CD14-positive monocyte (primary cell): ENCODE measurements around the gene PMP22. TPM values are rescaled to one million over a fixed set of nuclear protein-coding genes. Genes with fewer than 3 reads are reported as not detected.

ENCODE experiments used
- DNase-seq, 3 donors: peaks; one replicate each; pipeline ENCODE4 v3.0.0-alpha.2; 2011 to 2022
- H2AFZ ChIP-seq: 2 replicates; pipeline ENCODE4 v1.6.0; 2012; ENCODE audit warnings: mild to moderate bottlenecking, low read depth, low read length, inconsistent platforms; ENCODE audit not compliant: insufficient read depth, poor library complexity, severe bottlenecking
- H3K27ac ChIP-seq, 2 donors: 1 replicate in 1 of 2; 2 replicates in 1 of 2; pipeline ENCODE4 v1.5.1; 2012 to 2013; ENCODE audit warnings: low read length in 2 of 2, control low read depth in 1 of 2, inconsistent platforms in 1 of 2, low read depth in 1 of 2, mild to moderate bottlenecking in 1 of 2
- H3K27me3 ChIP-seq, 2 donors: one replicate each; pipeline versions ENCODE4 v1.6.0 to v1.6.1; 2011 to 2013; ENCODE audit warnings: low read length in 2 of 2; ENCODE audit not compliant: control insufficient read depth in 2 of 2, insufficient read depth in 2 of 2
- H3K36me3 ChIP-seq, 2 donors: replicated peaks in 1 of 2; 1 replicate in 1 of 2; 2 replicates in 1 of 2; pipeline versions ENCODE4 v1.5.1 to v1.6.1; 2012 to 2013; ENCODE audit warnings: low read length in 2 of 2, control low read depth in 1 of 2, inconsistent platforms in 1 of 2, mild to moderate bottlenecking in 1 of 2; ENCODE audit not compliant: insufficient read depth in 2 of 2, control insufficient read depth in 1 of 2
- H3K4me1 ChIP-seq, 2 donors: 1 replicate in 1 of 2; 2 replicates in 1 of 2; pipeline versions ENCODE4 v1.5.1 to v1.6.1; 2012 to 2013; ENCODE audit warnings: low read length in 2 of 2, control low read depth in 1 of 2, inconsistent platforms in 1 of 2, mild to moderate bottlenecking in 1 of 2, moderate library complexity in 1 of 2; ENCODE audit not compliant: insufficient read depth in 2 of 2, control insufficient read depth in 1 of 2
- H3K4me2 ChIP-seq: replicated peaks from 2 replicates; pipeline ENCODE3; 2012; ENCODE audit warnings: low read length, moderate library complexity, mild to moderate bottlenecking; ENCODE audit not compliant: poor library complexity, severe bottlenecking; ENCODE audit errors: extremely low read depth
- H3K4me3 ChIP-seq, 3 experiments: fragments of 200-600 bp in 1 of 3; sonication (generic) in 1 of 3; replicated peaks in 1 of 3; 1 replicate in 2 of 3; 2 replicates in 1 of 3; pipeline ENCODE4 v1.5.1; 2011 to 2013; ENCODE audit warnings: low read length in 3 of 3, mild to moderate bottlenecking in 3 of 3, control low read depth in 2 of 3, low read depth in 2 of 3, inconsistent platforms in 1 of 3, moderate library complexity in 1 of 3
- H3K79me2 ChIP-seq: 2 replicates; pipeline ENCODE4 v1.6.0; 2012; ENCODE audit warnings: mild to moderate bottlenecking, control low read depth, inconsistent platforms, low read length, moderate library complexity; ENCODE audit not compliant: insufficient read depth
- H3K9ac ChIP-seq: 2 replicates; pipeline ENCODE4 v1.6.0; 2017; ENCODE audit warnings: low read length, mild to moderate bottlenecking; ENCODE audit not compliant: insufficient read depth, poor library complexity, severe bottlenecking
- H3K9me3 ChIP-seq, 2 donors: replicated peaks in 1 of 2; 1 replicate in 1 of 2; 2 replicates in 1 of 2; pipeline versions ENCODE4 v1.5.1 to v1.6.1; 2012 to 2013; ENCODE audit warnings: low read length in 2 of 2, control low read depth in 1 of 2; ENCODE audit not compliant: control insufficient read depth in 1 of 2, insufficient read depth in 1 of 2
- H4K20me1 ChIP-seq: 2 replicates; pipeline ENCODE4 v1.6.0; 2012; ENCODE audit warnings: mild to moderate bottlenecking, low read length, control low read depth, moderate library complexity; ENCODE audit not compliant: insufficient read depth
- H3K27ac Mint-ChIP-seq, 7 donors: one replicate each; pipeline ENCODE4 v1.8.0; 2020; ENCODE audit warnings: mild to moderate bottlenecking in 7 of 7, mixed read lengths in 7 of 7, moderate library complexity in 6 of 7, inconsistent platforms in 2 of 7
- H3K27me3 Mint-ChIP-seq, 3 donors: one replicate each; pipeline ENCODE4 v1.8.0; 2021 to 2022; ENCODE audit warnings: low read depth in 3 of 3, mild to moderate bottlenecking in 3 of 3, mixed read lengths in 3 of 3, moderate library complexity in 3 of 3, inconsistent platforms in 1 of 3
- H3K36me3 Mint-ChIP-seq, 2 donors: one replicate each; pipeline ENCODE4 v1.8.0; 2020; ENCODE audit warnings: mixed read lengths in 2 of 2, inconsistent platforms in 1 of 2, mild to moderate bottlenecking in 1 of 2
- H3K4me1 Mint-ChIP-seq: one replicate; pipeline ENCODE4 v1.8.0; 2020; ENCODE audit warnings: mild to moderate bottlenecking, mixed read lengths
- H3K4me3 Mint-ChIP-seq, 2 donors: one replicate each; pipeline ENCODE4 v1.8.0; 2020; ENCODE audit warnings: mild to moderate bottlenecking in 2 of 2, mixed read lengths in 2 of 2, moderate library complexity in 1 of 2
- H3K9me3 Mint-ChIP-seq, 7 donors: one replicate each; pipeline ENCODE4 v1.8.0; 2020 to 2022; ENCODE audit warnings: mixed read lengths in 7 of 7, mild to moderate bottlenecking in 6 of 7, moderate library complexity in 6 of 7, inconsistent platforms in 2 of 7
- WGBS: methylation state at CpG from one replicate; pipeline ENCODE4 v1.1.5; 2013; ENCODE audit warnings: missing lambda C conversion rate; ENCODE audit not compliant: insufficient coverage; 5-methylcytosine and 5-hydroxymethylcytosine counted together
- intact Hi-C, 2 donors: fragments of 100-400 bp; cut with micrococcal nuclease; formaldehyde crosslinking; loops; one replicate each; pipeline versions ENCODE4 v1.15.0 to v1.15.1; 2023
- polyA plus RNA-seq, 3 donors: library from polyadenylated mRNA; depleted of rRNA in 1 of 3; unstranded in 2 of 3; stranded (reverse) in 1 of 3; fragments of 300-500 nt in 2 of 3; fragments of >200 nt in 1 of 3; fragmentation: Illumina TruSeq in 2 of 3; gene quantifications; 1 replicate in 2 of 3; 2 replicates in 1 of 3; pipeline ENCODE4 v1.2.3, GENCODE V29; 2012 to 2021
- TF ChIP-seq, protein P1 (sequence below): fragments of 200-600 bp; IDR thresholded peaks from one replicate; pipeline ENCODE4 v1.8.0; 2022; ENCODE audit warnings: antibody characterized with exemption, mild to moderate bottlenecking

Gene PMP22
- polyA plus RNA-seq, 3 donors, result 1.2 to 3.9 (median 1.3) TPM

DNA sequence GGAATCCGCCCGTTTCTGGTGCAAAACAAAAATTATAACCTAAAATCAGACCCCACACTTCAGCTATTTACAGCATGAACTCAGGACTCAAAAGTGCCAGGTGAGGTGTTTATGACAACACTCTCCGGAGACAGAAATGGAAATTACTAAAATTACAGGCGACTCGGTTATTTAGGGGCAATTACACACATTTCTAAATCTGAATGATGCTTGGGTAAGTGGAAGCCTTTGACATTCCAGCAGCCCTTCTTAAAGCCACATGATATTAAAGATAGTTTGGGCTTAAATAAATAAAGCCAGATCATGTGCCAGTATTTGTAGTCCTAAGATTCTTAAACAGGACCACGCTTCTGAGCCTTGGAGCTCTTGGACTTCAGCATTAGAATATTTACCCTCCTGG, 36.7 kb upstream of the PMP22 start:
- Histone ChIP-seq H3K27ac (no peak overlapping the region), H2AFZ (no peak overlapping the region), H3K4me3 (no peak overlapping the region), H3K9me3 (no peaks in the 10 kb centered on the region), H3K9ac (no peak overlapping the region), H4K20me1 (no peaks in the 10 kb centered on the region), H3K27me3 (no peaks in the 10 kb centered on the region), H3K4me1 (no peaks in the 10 kb centered on the region), H3K4me2 (no peak overlapping the region), H3K79me2 (no peaks in the 10 kb centered on the region), H3K36me3 (no peaks in the 10 kb centered on the region)
- Mint-ChIP-seq H3K9me3 (peaks cover 0 to 8% (median 3%) of the 10 kb centered on the region in 7 donors), H3K4me3 (no peak overlapping the region), H3K4me1 (no peaks in the 10 kb centered on the region), H3K27ac (no peak overlapping the region), H3K36me3 (no peaks in the 10 kb centered on the region), H3K27me3 (peaks cover 9 to 16% (median 11%) of the 10 kb centered on the region in 3 donors)
- WGBS, result no CpG with 5 or more reads among the region's 6 CpGs
- intact Hi-C loops, result no loop called here
- DNase-seq, result no peak
- TF ChIP-seq, protein P1, sequence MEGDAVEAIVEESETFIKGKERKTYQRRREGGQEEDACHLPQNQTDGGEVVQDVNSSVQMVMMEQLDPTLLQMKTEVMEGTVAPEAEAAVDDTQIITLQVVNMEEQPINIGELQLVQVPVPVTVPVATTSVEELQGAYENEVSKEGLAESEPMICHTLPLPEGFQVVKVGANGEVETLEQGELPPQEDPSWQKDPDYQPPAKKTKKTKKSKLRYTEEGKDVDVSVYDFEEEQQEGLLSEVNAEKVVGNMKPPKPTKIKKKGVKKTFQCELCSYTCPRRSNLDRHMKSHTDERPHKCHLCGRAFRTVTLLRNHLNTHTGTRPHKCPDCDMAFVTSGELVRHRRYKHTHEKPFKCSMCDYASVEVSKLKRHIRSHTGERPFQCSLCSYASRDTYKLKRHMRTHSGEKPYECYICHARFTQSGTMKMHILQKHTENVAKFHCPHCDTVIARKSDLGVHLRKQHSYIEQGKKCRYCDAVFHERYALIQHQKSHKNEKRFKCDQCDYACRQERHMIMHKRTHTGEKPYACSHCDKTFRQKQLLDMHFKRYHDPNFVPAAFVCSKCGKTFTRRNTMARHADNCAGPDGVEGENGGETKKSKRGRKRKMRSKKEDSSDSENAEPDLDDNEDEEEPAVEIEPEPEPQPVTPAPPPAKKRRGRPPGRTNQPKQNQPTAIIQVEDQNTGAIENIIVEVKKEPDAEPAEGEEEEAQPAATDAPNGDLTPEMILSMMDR, result no peak

DNA sequence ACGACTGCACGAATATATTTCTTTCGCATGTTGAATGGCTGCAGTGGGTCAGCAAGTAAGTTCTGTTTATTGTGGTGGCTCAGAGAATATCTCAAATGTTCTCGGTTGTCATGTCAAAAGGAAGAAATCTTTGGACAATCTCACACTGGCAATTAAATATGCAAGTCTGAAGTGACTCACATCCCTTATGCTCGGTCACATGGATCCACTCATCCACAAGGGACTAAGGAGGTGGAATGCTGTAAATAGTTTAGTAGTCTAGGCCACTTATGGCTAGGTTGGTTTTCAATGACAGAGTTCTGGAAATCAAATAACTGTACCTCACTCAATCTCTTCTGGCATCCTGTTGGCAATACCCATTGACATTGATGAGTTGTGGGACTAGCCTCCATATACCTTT, 33.0 kb upstream of the PMP22 start:
- Histone ChIP-seq H2AFZ (no peak overlapping the region), H3K36me3 (no peaks in the 10 kb centered on the region), H3K4me3 (no peak overlapping the region), H3K4me2 (no peak overlapping the region), H3K4me1 (no peaks in the 10 kb centered on the region), H4K20me1 (no peaks in the 10 kb centered on the region), H3K9me3 (no peaks in the 10 kb centered on the region), H3K27ac (no peak overlapping the region), H3K27me3 (no peaks in the 10 kb centered on the region), H3K9ac (no peak overlapping the region), H3K79me2 (no peaks in the 10 kb centered on the region)
- DNase-seq, result no peak
- H3K27ac Mint-ChIP-seq, result no peak overlapping the region
- no peak overlapping the region for H3K4me3 Mint-ChIP-seq
- TF ChIP-seq, protein P1, result no peak
- intact Hi-C loops, result no loop called here
- H3K27me3 Mint-ChIP-seq, result peaks cover 2 to 11% (median 6%) of the 10 kb centered on the region in 3 donors
- WGBS, result 95% methylated on average over 3 of the region's 5 CpGs
- H3K9me3 Mint-ChIP-seq, result peaks cover 0 to 8% (median 4%) of the 10 kb centered on the region in 7 donors
- H3K36me3 Mint-ChIP-seq, result no peaks in the 10 kb centered on the region
- no peaks in the 10 kb centered on the region for H3K4me1 Mint-ChIP-seq
